NCI-H2081 (cell line): ENCODE data around the gene SMIM44.
"Not testable (repeated sequence)": the region's sequence is repeated elsewhere in the genome, so short reads cannot be mapped to it uniquely, and the experiment has no call there.

Experiments used
- DNase-seq, 2 experiments: peaks; one replicate each; lab custom pipeline; 2025; lab: John Stamatoyannopoulos, UW

SMIM44 gene

DNA sequence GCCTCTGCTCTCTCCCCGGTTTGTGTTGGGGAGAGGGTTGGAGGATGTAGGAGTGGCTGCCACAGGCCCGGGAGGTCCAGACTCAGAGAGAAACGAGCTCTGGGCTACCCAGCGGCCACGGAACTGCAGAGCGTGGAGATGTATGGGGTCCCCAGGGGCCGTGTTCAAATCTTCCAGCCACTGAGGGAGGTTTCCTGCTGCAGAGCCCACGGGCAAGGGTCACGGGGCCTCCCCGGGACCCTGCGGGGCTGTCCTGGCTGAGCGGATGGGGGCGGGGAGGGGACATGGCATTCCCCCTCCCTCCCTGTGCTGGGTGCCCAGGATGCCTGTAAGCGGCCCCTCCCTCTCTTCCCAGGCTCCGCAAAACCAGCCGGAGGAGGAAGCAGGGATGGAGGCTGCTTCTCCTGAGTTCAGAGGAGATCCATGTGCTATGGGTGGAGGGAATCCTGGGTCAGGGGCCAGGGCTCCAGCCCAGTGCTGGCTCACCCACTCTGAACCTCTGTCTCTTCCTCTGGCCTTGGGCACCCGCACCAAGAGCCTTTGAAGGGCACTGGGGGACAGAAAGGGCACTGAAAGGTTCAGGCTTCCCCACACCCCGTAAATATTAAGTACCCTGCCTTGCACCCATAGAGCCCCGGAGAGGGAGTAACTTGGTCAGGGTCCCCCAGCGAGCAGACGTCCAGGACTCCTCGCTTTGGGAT lies 25.6 kb downstream of the SMIM44 start:
- DNase-seq, result no peak

- DNase-seq, result no peak
These were observed 26.2 kb downstream of the SMIM44 start for GRCh38 chr19:3456925-3457527.

DNA sequence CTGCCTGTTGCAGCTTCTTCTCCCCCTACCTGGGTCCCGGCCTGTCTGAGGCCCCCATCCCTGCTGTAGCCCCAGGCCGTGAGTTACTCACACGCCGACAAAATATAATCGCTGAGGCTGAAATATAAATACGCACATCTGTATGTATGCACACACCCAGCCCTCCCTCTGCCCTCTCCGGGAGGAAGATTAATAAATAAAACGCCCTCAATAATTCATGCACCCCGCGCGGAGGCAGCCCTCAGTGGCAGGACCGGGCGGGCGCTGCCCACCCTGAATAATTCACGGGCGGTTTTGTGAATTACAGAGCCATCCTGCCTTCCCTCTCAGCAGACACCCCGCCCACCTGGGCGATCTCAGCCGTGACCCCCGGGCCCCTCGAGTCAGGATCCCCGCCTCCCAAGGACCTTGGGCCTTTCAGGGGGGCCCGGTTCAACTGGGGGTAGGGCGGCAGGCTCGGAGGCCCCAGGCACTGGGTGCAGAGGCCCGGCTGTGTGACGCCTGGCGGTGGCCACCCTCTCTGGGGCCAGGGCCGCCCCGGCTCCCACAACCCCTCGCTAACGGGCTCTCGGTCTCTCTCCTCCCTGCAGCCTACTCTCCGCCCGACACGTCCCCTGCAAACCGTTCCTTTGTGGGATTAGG lies 27.2 kb downstream of the SMIM44 start:
- no peak for DNase-seq

DNA sequence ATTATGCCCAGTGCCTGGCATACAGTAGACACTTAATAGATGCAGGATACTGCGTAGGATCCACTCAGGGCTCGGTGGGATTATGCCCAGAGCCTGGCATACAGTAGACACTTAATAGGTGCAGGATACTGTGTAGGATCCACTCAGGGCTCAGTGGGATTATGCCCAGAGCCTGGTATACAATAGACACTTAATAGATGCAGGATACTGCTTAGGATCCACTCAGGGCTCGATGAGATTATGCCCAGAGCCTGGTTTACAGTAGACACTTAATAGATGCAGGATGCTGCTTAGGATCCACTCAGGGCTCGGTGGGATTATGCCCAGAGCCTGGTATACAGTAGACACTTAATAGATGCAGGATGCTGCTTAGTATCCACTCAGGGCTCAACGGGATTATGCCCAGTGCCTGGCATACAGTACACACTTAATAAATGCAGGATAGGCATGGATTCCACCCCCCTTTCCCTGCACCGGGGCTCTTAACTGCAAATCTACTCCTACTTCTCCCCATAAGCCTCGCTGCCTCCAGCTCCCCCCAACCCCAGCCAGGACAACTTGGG lies 27.8 kb downstream of the SMIM44 start:
- DNase-seq, result no peak

- no peak for DNase-seq
These were observed 28.4 kb downstream of the SMIM44 start for GRCh38 chr19:3454656-3455392.

GRCh38 chr19:3453840-3454239 lies 29.4 kb downstream of the SMIM44 start:
- no peak for DNase-seq

DNA sequence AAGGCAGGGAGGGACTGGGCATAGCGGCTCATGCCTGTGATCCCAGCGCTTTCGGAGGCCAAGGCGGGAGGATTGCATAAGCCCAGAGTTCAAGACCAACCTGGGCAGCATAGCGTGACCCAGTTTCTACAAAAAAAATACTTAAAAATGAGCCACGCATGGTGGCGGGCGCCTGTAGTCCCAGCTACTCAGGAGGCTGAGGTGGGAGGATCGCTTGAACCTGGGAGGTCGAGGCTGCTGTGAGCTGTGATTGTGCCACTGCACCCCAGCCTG lies 30.4 kb downstream of the SMIM44 start:
- DNase-seq, result not testable (repeated sequence)

DNA sequence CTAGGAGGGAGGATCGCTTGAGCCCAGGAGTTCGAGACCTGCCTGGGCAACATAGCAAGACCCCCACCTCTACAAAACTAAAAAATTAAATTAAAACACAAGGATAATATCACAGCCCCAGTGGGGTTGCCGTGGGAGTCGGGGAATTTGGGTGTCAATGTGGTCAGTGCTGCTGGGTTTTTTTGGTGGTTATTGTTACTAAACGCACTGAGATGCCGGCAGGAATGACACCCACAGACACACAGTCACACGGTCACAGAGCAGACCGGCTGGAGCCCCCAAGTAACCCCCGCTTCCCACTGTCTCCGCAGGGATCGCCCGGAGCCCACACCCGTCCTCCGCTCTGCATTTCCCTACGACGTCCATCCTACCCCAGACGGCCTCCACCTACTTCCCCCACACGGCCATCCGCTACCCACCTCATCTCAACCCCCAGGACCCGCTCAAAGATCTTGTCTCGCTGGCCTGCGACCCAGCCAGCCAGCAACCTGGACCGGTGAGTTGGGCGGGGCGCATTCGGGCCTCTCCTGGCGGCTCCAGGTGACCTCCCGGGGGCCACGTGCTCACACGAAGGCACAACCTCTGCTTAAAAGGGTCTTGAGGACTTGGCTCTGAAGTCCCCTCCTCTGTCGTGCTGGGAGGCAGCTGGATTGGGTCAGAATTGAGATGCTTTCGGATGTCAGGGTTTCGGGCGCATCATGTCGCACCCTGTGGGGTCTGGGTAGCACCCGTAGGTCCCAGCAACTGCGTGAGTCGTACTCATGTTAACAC lies 30.9 kb downstream of the SMIM44 start:
- DNase-seq, result no peak

DNA sequence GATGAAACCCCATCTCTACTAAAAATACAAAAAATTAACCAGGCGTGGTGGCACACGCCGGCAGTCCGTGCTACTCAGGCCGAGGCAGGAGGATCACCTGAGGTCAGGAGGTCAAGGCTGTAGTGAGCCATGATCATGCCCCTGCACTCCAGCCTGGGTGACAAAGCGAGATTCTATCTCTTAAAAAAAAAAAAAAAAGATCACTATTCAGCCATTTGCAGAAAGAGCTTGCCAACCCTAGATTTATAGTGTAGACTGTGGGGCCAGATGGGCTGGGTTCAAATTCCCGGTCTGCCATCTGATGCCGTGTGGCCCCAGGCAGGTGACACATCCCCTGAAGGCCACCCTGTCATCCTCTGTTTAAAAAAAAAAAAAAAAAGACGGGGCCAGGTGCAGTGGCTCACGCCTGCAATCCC lies 31.8 kb downstream of the SMIM44 start:
- no peak for DNase-seq

DNA sequence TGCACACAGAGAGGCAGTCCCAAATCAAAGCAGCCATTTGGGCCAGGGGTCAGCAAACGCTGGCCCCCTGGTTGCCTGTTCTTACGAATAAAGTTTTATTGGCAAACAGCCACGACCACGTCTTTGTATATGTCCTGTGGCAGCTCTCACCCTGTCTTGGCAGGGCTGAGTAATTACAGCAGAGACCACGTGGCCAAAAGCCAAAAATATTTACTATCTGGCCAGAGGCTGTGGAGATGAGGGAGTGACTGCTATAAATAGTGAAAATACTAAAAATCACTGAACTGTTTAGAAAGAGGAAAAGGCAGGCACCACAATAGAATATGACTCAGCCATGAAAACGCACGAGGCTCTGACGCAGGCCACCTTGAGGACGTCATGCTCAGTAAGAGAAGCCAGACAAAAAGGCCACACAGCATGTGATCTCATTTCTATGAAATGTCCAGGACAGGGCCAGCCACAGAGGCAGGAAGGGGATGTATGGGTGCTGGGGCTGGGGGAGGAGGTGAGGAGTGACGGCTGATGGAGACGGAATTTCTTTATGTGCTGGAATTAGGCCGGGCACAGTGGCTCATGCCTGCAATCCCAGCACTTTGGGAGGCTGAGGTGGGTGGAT lies 32.3 kb downstream of the SMIM44 start:
- DNase-seq, result no peak

- DNase-seq, result no peak
These were observed 34.5 kb downstream of the SMIM44 start for GRCh38 chr19:3448616-3449334.

- not testable (repeated sequence) for DNase-seq
These were observed 36.6 kb downstream of the SMIM44 start for GRCh38 chr19:3446657-3447056.

DNA sequence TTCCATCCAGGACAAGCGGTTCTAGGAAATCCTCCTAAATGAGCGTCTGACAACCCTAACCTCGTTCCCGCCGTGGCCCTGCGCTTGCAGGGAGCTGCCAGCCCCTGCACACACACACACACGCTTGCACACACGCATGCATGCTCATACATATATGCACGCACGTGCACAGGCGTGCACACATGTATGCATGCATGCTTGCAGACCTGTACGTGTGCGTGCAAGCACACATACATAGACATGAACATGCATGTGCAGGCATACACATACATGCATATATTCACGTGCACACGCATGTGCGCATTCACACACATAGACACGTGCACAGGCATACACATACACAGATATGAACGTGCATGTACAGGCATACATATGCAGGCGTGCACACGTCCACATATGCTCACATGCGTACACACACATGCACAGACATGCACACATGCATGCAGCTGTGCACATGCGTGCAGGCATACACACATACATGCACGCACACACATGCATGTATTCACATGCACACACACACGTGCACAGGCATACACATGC lies 38.5 kb downstream of the SMIM44 start:
- DNase-seq, result no peak

GRCh38 chr19:3443840-3444694 lies 39.2 kb downstream of the SMIM44 start:
- no peak for DNase-seq

- DNase-seq, result no peak
These were observed 40.7 kb downstream of the SMIM44 start for GRCh38 chr19:3442487-3443071.

GRCh38 chr19:3441986-3442329 lies 41.3 kb downstream of the SMIM44 start:
- DNase-seq, result no peak

DNA sequence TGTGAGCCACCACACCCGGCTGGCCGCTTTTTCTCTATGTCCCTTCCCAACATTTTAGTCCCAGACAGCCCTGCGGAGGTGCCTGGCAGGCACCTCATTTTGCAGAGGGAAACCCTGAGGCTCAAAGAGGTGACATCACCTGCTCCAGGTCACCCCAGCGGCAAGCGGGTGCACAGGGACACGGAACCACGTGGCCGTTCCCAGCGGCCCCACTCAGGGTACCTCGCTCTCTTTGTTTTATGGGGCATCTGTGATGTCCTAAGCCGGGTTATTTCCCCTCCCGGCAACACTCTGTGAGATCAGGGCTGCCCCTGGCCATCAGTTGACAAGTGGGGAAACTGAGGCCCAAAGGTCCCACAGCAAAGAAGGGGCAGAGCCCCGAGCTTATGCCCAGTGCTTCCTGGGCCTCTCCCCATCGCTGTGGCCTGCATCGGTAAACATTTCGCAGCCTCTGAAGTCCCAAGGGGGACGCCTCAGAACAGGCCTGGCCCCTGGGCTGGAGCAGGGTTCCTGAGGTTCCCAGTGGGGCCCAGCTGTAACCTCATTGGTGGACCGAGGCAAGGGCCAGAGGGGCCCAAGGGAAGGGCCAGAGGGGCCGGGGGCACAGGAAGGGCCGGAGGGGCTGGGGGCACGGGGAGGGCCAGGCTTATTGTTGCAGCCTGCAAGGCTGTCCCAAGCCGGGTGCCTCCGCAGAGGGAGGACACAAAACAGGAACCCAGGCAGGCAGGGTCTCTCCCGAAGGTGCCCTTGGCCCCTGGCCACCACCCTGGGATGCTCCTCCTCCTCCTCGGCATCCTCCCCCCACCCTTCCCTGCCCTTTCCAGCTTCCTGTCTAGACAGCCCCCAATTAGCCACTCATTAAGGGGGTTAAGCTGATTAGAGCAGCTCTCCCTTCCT lies 41.9 kb downstream of the SMIM44 start:
- DNase-seq, result no peak

DNA sequence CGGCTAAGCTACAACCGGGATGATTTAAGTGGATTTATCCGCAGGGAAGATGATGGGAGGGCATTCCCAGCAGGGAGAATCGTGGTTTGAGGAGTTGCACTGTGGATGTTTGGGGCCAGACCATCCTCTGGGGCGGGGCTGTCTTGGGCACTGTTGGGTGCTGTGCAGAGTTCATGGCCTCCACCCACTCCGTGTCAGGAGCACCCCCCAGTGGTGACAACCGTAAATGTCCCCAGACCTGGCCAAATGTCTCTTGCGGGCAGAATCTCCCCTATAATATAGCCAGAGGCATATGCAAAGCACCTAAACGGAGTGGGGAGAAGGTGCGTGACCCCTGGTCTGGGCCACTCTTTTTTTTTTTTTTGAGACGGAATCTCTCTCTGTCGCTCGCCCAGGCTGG lies 43.2 kb downstream of the SMIM44 start:
- no peak for DNase-seq
